Astrocyte (in vitro differentiated cells and primary cell): Measurements from ENCODE around the gene RIIAD1. TPM values are rescaled to one million over a fixed set of nuclear protein-coding genes. Genes with fewer than 3 reads are reported as not detected.

Experiments
- DNase-seq: peaks from one replicate; pipeline ENCODE4 v3.0.0-alpha.2; 2010; ENCODE audit warnings: low read depth
- FAIRE-seq: peaks from 2 replicates; lab custom pipeline; 2011; peaks lifted over from hg19 to GRCh38; lab: Jason Lieb, UNC
- H2AFZ ChIP-seq: 2 replicates; pipeline ENCODE4 v1.6.0; 2012; ENCODE audit warnings: low read depth, low read length, inconsistent platforms
- H3K27ac ChIP-seq: 2 replicates; pipeline ENCODE4 v1.5.1; 2011; ENCODE audit warnings: low read depth, low read length, inconsistent platforms
- H3K27me3 ChIP-seq: 2 replicates; pipeline ENCODE4 v1.6.0; 2011; ENCODE audit warnings: low read length, inconsistent platforms; ENCODE audit not compliant: insufficient read depth
- H3K36me3 ChIP-seq: 2 replicates; pipeline ENCODE4 v1.5.1; 2011; ENCODE audit warnings: low read length, inconsistent platforms; ENCODE audit not compliant: insufficient read depth
- H3K4me1 ChIP-seq: 2 replicates; pipeline ENCODE4 v1.5.1; 2011; ENCODE audit warnings: low read length, inconsistent platforms; ENCODE audit not compliant: insufficient read depth
- H3K4me2 ChIP-seq: 2 replicates; pipeline ENCODE4 v1.6.0; 2012; ENCODE audit warnings: low read length, inconsistent platforms
- H3K4me3 ChIP-seq: 2 replicates; pipeline ENCODE4 v1.5.1; 2011; ENCODE audit warnings: low read depth, mild to moderate bottlenecking, low read length, inconsistent platforms; ENCODE audit not compliant: insufficient read depth
- H3K79me2 ChIP-seq: 2 replicates; pipeline ENCODE4 v1.6.0; 2012; ENCODE audit warnings: mild to moderate bottlenecking, low read length, inconsistent platforms; ENCODE audit not compliant: insufficient read depth
- H3K9ac ChIP-seq: 2 replicates; pipeline ENCODE4 v1.6.0; 2012; ENCODE audit warnings: mild to moderate bottlenecking, low read length, inconsistent platforms
- H3K9me3 ChIP-seq: 2 replicates; pipeline ENCODE4 v1.5.1; 2012; ENCODE audit warnings: low read depth, mild to moderate bottlenecking, low read length, inconsistent platforms; ENCODE audit not compliant: insufficient read depth
- H4K20me1 ChIP-seq: 2 replicates; pipeline ENCODE4 v1.6.0; 2012; ENCODE audit warnings: low read length, inconsistent platforms; ENCODE audit not compliant: insufficient read depth
- H3K27ac Mint-ChIP-seq: one replicate; pipeline ENCODE4 v1.8.0; 2021; ENCODE audit warnings: mild to moderate bottlenecking, mixed read lengths; ENCODE audit not compliant: unreplicated experiment
- H3K27me3 Mint-ChIP-seq: one replicate; pipeline ENCODE4 v1.8.0; 2021; ENCODE audit warnings: low read depth, mixed read lengths; ENCODE audit not compliant: unreplicated experiment
- H3K36me3 Mint-ChIP-seq: one replicate; pipeline ENCODE4 v1.8.0; 2021; ENCODE audit warnings: low read depth, mixed read lengths; ENCODE audit not compliant: unreplicated experiment
- H3K4me1 Mint-ChIP-seq: one replicate; pipeline ENCODE4 v1.8.0; 2021; ENCODE audit warnings: low read depth, mixed read lengths; ENCODE audit not compliant: unreplicated experiment
- H3K4me3 Mint-ChIP-seq: one replicate; pipeline ENCODE4 v1.8.0; 2021; ENCODE audit warnings: mild to moderate bottlenecking, moderate library complexity, mixed read lengths; ENCODE audit not compliant: unreplicated experiment
- H3K9me3 Mint-ChIP-seq: one replicate; pipeline ENCODE4 v1.8.0; 2021; ENCODE audit warnings: mild to moderate bottlenecking, mixed read lengths; ENCODE audit not compliant: unreplicated experiment
- EZH2 ChIP-seq: IDR thresholded peaks from 2 replicates; pipeline ENCODE4 v1.6.1; 2012; ENCODE audit warnings: mild to moderate bottlenecking, low read length, inconsistent platforms; ENCODE audit not compliant: insufficient read depth
- total RNA-seq: library from RNA; stranded (reverse); gene quantifications from 2 replicates; pipeline ENCODE4 v1.2.1, GENCODE V29; 2021
- TF ChIP-seq, protein P1 (sequence below): IDR thresholded peaks from 2 replicates; pipeline ENCODE4 v1.5.1; 2011; ENCODE audit warnings: low read depth, mild to moderate bottlenecking, inconsistent platforms, low read length, moderate library complexity; ENCODE audit not compliant: insufficient read depth

Gene RIIAD1
- total RNA-seq, 1 donor from 2014 or later, result not detected

DNA sequence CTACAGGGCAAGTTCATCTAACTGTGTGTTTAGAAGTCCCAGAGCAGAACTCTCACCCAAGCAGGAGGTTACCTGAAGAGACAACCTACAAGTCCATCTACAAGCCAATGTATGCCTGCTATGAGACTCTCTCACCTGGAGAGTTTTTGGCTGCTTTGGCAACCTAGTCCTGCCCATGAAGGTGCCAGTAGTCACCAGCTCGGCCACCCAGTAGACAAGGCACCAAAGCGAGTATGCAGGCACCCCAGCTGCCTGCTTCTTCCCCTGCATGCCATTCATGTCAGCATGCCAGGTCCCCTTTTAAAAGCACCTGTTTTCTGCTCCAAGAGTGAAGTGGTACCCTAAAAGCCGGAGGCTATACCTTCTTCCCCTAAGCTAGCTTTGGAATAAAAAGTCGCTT, 20.2 kb downstream of the RIIAD1 start:
- no peak overlapping the region for H2AFZ ChIP-seq
- peaks cover 7% of the 10 kb centered on the region for H3K9me3 ChIP-seq
- FAIRE-seq (no peak), DNase-seq (no peak)
- H3K4me1 ChIP-seq, result no peaks in the 10 kb centered on the region
- no peaks in the 10 kb centered on the region for H3K4me1 Mint-ChIP-seq
- H3K36me3 Mint-ChIP-seq, result peaks cover 3% of the 10 kb centered on the region
- H3K79me2 ChIP-seq, result no peaks in the 10 kb centered on the region
- peaks cover 6% of the 10 kb centered on the region for H3K9me3 Mint-ChIP-seq
- no peak overlapping the region for H3K4me3 ChIP-seq
- no peak overlapping the region for H3K27ac ChIP-seq
- no peaks in the 10 kb centered on the region for H3K36me3 ChIP-seq
- no peaks in the 10 kb centered on the region for H4K20me1 ChIP-seq
- H3K9ac ChIP-seq, result no peak overlapping the region
- no peak overlapping the region for H3K27ac Mint-ChIP-seq
- no peak overlapping the region for H3K4me2 ChIP-seq
- peaks cover 29% of the 10 kb centered on the region for H3K27me3 Mint-ChIP-seq
- no peak overlapping the region for H3K4me3 Mint-ChIP-seq
- peaks cover 31% of the 10 kb centered on the region for H3K27me3 ChIP-seq
- TF ChIP-seq EZH2, result no peak
- TF ChIP-seq, protein P1, sequence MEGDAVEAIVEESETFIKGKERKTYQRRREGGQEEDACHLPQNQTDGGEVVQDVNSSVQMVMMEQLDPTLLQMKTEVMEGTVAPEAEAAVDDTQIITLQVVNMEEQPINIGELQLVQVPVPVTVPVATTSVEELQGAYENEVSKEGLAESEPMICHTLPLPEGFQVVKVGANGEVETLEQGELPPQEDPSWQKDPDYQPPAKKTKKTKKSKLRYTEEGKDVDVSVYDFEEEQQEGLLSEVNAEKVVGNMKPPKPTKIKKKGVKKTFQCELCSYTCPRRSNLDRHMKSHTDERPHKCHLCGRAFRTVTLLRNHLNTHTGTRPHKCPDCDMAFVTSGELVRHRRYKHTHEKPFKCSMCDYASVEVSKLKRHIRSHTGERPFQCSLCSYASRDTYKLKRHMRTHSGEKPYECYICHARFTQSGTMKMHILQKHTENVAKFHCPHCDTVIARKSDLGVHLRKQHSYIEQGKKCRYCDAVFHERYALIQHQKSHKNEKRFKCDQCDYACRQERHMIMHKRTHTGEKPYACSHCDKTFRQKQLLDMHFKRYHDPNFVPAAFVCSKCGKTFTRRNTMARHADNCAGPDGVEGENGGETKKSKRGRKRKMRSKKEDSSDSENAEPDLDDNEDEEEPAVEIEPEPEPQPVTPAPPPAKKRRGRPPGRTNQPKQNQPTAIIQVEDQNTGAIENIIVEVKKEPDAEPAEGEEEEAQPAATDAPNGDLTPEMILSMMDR, result no peak

DNA sequence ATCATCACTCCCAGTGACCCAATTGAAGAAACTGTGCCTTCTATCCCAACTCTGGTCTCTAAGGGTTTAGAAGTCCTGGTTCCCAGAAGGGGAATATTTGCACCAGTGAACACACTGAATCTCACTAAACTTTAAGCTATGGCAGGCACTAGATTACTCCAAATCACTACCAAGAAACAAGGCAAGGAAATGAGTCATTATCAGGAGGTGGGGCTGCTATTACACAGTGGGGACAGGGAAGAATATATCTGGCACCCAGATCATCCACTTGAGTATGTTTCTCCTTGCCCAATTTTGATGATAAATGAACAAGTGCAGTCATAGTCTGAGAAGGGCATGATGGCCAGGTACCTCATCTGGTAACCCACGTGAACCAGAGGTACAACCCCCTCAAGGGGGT, 35.0 kb downstream of the RIIAD1 start:
- Mint-ChIP-seq H3K36me3 (peaks cover 10% of the 10 kb centered on the region), H3K27ac (no peak overlapping the region), H3K4me1 (peaks cover 4% of the 10 kb centered on the region), H3K4me3 (no peak overlapping the region), H3K27me3 (no peaks in the 10 kb centered on the region), H3K9me3 (peaks cover 2% of the 10 kb centered on the region)
- Histone ChIP-seq H3K4me2 (no peak overlapping the region), H4K20me1 (no peaks in the 10 kb centered on the region), H3K9ac (no peak overlapping the region), H3K9me3 (no peaks in the 10 kb centered on the region), H3K27me3 (no peaks in the 10 kb centered on the region), H3K4me1 (no peaks in the 10 kb centered on the region), H3K4me3 (no peak overlapping the region), H2AFZ (no peak overlapping the region), H3K36me3 (peaks cover 19% of the 10 kb centered on the region), H3K79me2 (no peaks in the 10 kb centered on the region), H3K27ac (no peak overlapping the region)
- DNase-seq (peak; percentile 14), FAIRE-seq (no peak)
- TF ChIP-seq, protein P1, result no peak
- TF ChIP-seq EZH2, result no peak

DNA sequence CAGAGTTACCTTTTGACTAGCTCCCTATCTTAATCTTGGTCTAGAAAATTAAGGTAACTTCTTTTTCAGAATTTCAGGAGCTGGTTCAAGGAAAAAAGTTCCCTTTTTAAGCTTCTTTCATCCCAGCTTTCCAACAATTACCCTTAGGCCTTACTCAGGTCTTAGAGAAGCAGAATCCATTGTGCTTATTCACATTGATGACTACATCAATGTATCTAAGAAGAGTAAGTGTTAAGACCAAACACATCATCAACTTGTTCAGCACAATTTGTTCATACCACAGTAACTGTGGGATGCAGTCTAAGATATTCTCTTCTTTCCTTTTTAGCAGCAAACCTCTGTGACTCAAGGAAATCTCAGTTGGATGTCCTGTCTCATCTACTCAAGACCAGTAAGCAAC, 37.9 kb downstream of the RIIAD1 start:
- DNase-seq (no peak), FAIRE-seq (no peak)
- Mint-ChIP-seq H3K27me3 (no peaks in the 10 kb centered on the region), H3K36me3 (peaks cover 16% of the 10 kb centered on the region), H3K4me3 (no peak overlapping the region), H3K27ac (no peak overlapping the region), H3K4me1 (peaks cover 9% of the 10 kb centered on the region), H3K9me3 (no peaks in the 10 kb centered on the region)
- H3K27me3 ChIP-seq, result no peaks in the 10 kb centered on the region
- no peak overlapping the region for H3K4me2 ChIP-seq
- H3K36me3 ChIP-seq, result peaks cover 26% of the 10 kb centered on the region
- H4K20me1 ChIP-seq, result no peaks in the 10 kb centered on the region
- H3K9ac ChIP-seq, result no peak overlapping the region
- peaks cover 13% of the 10 kb centered on the region for H3K4me1 ChIP-seq
- no peak for TF ChIP-seq EZH2
- TF ChIP-seq, protein P1, result no peak
- no peak overlapping the region for H3K27ac ChIP-seq
- H3K9me3 ChIP-seq, result no peaks in the 10 kb centered on the region
- H3K4me3 ChIP-seq, result no peak overlapping the region
- H3K79me2 ChIP-seq, result peaks cover 22% of the 10 kb centered on the region
- no peak overlapping the region for H2AFZ ChIP-seq
